Measurements from ENCODE around the gene IL1A.
A peak's percentile ranks its signal among the peaks of the same experiment; 100 is the strongest.

Gene IL1A

GRCh38 chr2:112760149-112760548, 24.1 kb downstream of the IL1A start:
- no peak for DNase-seq

DNA sequence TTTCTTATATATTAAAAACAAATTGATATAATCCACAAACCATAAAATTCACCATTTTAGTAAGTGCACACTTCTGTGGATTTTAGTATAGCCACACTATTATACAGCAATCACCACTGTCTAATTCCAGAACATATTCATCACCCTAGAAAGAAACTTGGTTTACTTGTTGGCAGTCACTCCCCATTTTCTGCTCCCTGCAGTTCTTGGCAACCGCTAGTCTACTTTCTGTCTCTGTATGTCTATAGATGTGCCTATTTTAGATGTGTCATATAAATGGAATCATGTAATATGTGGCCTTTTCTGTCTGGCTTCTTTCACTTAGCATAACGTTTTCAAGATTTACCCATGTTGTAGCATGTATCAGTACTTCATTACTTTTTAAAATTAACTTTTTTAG, 25.6 kb downstream of the IL1A start:
- DNase-seq, result no peak

DNA sequence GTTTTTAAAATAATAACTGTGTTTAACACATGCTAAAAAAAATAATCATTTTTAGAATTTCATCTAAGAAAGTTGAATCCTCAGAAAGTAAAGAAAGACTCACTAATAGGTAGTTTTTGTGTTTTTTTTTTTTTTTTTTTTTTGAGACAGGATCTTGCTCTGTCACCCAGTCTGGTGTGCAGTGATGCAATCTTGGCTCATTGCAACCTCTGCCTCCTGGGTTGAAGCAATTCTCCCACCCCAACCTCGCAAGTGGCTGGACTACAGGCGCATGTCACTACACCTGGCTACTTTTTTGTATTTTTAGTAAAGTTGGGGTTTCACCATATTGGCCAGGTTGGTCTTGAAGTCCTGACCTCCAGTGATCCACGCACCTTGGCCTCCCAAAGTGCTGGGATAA, 27.0 kb downstream of the IL1A start:
- DNase-seq, result no peak

- DNase-seq, result no peak
These were observed 28.1 kb downstream of the IL1A start for GRCh38 chr2:112756207-112756606.

DNA sequence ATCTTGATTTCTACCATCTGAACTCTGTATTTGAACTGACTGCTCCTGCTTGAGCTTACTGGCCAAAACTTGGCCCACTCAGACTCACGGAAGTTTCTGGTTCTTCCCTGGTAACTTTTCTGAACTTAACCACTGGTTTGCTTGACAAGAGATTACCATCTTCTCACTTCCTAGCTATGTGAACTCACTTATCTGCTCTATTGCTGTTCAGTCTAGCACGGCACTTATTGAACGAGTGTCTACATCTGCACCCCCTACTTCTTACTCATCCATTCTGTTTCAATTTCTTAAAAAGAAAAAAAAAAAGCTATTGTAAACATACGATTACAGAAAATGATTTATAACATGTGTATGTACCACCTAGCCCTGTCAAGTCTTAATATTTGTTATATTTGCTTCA, 28.8 kb downstream of the IL1A start:
- no peak for DNase-seq

- no peak for DNase-seq
These were observed 29.7 kb downstream of the IL1A start for GRCh38 chr2:112754564-112754963.

DNA sequence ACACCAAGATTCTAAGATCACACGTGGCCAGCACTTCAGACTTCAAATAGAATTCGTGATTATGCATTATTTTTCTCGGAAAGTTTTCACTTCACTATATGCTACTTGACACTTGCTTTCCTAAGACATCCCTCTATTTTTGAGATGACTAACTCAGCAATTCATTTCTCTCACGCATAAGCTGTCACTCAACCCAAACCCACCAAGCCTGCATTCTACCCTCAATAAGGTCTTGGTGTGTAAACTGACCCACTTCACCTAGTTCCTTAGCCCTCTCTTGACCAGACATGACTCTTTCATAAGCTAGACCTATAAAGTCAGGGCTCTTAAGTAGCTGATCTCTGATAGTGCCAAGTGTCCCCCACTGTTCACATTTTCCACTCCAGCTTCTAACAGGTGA, 31.6 kb downstream of the IL1A start:
- no peak for DNase-seq

GRCh38 chr2:112751451-112752197, 32.7 kb downstream of the IL1A start:
- no peak for DNase-seq

DNA sequence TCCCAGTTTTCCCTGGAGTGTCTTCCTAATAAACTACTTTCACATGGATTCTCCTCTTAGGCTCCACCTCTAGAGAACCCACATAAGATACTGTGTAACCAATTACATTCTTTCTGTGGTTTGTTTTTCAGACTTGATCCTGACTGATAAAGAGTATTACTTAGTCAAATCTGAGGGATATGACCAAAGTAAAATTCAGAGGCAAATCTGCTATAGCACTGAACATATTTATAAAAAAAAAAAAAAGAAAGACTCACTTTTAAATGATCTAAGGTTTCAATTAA, 33.8 kb downstream of the IL1A start:
- DNase-seq, result no peak

- DNase-seq, result peak; percentile 21
These were observed 34.3 kb downstream of the IL1A start for GRCh38 chr2:112749755-112750559.

GRCh38 chr2:112740527-112740926, 43.8 kb downstream of the IL1A start:
- no peak for DNase-seq

- no peak for DNase-seq
These were observed 46.6 kb downstream of the IL1A start for GRCh38 chr2:112737542-112738232.

DNA sequence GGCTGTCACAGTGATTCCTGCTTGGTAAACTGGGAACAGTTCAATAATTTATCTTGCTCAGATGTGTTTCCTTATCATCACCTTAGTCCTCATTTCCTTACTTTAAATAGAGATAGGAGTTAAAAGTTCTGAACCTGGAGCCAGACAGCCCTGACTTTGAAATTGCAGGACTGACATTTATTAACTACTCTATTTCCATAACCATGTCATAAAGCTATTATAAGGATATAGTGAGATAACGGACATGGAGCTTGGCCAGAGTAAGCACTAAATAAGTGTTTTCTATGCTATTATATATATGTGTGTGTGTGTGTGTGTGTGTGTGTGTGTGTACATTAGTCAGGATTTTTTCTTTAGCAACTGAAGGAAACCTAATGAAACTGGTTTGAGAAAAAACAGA, 50.4 kb downstream of the IL1A start:
- no peak for DNase-seq

- DNase-seq, result no peak
These were observed 50.8 kb downstream of the IL1A start for GRCh38 chr2:112733456-112733855.

GRCh38 chr2:112731479-112731878, 52.8 kb downstream of the IL1A start:
- no peak for DNase-seq

DNA sequence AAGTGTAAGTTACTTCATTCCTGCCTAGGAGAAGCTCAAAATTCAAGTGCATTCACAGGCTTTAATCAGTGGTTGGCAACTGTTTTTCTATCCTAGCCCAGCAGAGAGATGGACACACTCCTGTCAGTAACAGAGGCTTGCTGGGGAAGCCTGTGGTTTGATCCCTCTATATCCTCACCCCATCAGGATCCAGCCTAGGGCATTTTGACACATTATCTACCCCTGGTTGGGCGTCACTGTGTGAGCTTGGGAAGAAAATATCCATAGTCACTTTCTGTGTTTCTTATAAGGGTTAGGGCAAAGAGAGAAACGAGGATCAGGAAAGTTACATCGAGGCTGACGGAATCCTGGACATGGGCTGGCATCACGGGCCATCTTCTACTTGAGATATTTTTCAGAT, 53.5 kb downstream of the IL1A start:
- no peak for DNase-seq

DNA sequence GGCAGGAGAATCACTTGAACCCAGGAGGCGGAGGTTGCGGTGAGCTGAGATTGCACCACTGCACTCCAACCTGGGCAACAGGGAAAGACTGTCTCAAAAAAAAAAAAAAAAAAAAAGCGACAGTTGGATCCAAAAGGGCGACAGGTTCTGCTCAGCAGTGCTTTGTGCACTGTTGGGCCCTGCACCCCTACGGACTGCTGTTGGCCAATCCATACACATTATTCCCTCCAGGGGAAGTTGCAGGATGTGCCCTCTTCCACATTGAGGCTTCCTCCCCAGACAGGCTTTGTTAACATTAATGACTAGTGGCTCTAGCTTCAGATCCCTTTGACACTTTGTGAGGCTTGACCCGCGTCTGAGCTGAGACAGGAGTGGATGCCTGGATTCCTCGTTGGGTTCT, 54.1 kb downstream of the IL1A start:
- no peak for DNase-seq

- DNase-seq, result no peak
These were observed 55.7 kb downstream of the IL1A start for GRCh38 chr2:112728378-112729175.

GRCh38 chr2:112728029-112728362, 56.3 kb downstream of the IL1A start:
- DNase-seq, result no peak

DNA sequence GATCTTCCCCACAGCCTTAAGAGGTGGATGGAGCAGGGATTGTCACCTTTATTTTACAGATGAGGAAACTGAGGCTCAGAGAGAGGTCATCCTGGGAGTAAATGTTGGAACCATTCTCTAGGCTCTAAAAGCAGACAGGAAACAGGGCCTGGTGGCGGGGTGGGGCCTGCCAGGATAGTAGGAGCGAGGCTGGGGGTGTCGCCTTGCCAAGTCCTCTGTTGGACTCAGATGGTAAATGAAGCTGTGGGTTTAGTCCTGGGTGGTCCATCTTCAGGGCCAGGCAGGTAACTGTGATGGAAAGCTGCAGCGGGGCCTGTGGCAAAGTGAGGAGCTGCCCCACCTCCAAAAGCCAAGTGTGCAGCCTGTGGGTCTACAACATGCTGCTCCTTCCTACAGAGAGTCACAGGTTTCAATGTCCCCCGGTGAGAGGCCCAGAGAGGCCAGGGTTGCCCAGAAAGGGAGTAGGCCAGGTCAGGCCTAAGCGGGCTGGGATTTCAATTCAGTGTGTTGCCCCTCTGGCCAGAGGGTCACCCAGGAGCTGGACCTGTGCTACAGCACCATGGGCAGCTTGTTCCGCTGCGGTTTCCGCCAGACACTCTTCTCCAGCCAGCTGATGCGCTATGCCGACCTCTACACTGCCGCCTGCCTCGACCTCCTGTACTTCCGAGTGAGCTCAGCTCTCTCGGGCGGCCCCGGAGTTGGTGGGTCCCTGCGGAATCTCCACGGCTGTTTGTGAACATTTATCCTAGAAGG, 56.8 kb downstream of the IL1A start:
- no peak for DNase-seq

DNA sequence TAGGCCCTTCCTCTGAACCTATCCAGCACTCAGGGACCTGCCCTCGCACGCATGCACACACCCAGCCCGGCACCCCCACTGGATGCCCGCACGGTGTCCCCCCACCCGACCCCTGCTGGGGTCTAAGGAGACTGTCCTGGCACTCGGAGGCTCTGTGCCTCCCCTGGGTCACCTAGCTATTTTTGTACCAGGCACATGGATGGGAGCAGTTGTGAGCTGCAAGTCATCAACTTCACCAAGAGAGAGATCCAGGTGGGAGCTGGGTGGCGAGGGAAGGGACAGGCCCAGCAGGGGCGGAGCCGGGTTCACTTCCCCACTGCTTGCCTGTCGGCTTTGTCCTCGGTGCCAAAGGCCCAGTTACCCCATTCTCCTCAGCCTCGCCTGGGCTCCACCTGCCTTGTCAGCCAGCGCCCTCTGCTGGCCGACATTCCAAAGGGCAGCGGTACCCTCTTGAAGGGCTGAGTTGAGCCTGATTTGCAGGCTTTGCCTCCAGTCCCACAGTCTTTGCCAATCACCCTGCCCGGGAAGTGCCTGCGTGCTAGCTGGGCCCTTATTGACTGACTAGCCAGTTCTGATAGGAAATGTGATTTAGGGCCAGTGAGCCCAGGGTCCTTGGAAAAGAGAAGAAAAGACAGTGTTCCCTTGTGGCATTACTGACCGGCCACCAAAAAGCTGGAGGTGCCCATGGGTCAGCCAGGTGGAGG, 57.7 kb downstream of the IL1A start:
- peak; percentile 55 for DNase-seq

All from activated gamma-delta T cell (primary cell).